ENCODE results near the gene SMAD6.
"Not testable (repeated sequence)": the region's sequence is repeated elsewhere in the genome, so short reads cannot be mapped to it uniquely, and the experiment has no call there.

The SMAD6 gene

DNA sequence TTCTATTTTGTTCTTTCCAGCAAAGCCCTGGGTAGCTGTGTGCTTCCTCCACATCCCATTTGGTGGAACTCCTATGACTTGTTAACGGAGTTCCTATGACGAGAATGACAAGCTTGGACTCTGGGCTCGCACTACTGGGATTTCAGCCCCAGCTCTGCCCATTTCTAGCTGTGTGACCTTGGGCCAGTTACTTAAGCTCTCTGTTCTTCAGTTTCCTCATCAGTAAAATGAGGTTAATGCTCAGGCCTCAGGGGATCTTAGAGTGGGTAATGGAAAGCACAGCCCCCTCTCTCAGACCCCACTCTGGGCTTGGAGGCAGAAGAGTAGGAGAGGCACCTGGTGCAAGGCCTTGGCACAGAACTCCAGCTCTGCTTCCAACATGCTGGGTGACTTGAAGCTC, 123.1 kb downstream of the SMAD6 start:
- DNase-seq (ENCODE audit: low read depth, low spot score), result no peak

DNA sequence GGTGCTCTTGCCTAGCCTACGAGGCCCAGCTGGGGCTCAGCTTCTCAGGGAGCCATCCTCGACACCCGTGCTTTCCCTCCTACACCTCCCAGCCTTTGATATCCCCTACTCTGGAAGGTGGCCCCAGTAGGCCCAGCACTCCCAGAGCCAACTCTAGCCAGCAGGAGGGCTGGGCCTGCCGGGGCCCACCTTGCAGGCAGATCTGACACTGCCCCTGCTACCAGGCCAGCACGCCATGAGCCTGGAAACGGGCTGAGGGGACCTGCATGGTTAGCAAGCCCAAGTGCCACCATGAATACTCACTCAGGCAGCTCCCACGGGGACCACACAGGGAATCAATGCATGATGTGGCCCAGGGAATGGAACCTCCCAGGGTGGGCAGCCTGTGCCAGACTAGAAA, 123.7 kb downstream of the SMAD6 start:
- DNase-seq (ENCODE audit: low read depth, low spot score), result no peak

DNA sequence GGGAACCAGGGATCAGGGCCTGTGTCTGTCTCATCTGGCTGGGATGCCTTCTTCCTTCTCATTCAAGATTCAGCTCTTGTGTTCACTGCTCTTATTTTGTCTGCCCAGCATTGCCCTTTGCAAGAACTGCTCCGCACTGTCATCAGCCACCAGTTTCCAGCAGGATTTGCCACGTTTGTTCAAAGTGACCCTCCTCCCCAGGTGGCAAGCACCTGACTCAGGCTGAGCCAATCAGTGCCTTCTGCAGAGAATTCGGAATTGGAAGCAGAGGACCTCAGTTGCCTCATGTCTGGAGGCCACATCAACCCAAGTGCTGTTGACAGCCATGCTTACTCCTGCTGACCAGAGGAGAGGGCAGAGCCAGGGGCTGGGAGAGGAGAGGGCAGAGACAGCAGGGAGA, 124.5 kb downstream of the SMAD6 start:
- DNase-seq (ENCODE audit: low read depth, low spot score), result no peak

- DNase-seq (ENCODE audit: low read depth, low spot score), result no peak
Observed at GRCh38 chr15:66827039-66827697, 125.1 kb downstream of the SMAD6 start.

DNA sequence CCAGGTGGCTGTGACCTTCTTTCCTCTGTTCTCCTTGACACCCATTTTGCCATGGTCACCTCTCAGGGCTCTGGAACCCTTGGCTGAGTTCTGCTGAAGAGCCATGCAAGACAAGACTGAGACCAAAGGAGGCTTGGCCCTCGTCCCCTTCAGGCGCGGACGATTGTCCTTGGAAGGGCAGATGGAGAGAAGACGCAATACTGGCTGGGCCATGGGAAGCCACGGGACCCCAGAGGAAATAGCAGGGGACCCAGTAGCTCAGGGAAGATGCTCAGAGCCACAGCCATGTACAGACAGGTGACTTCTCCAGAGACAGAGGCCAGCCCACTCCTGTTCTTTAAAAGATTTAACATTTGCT, 125.6 kb downstream of the SMAD6 start:
- no peak for DNase-seq (ENCODE audit: low read depth, low spot score)

DNA sequence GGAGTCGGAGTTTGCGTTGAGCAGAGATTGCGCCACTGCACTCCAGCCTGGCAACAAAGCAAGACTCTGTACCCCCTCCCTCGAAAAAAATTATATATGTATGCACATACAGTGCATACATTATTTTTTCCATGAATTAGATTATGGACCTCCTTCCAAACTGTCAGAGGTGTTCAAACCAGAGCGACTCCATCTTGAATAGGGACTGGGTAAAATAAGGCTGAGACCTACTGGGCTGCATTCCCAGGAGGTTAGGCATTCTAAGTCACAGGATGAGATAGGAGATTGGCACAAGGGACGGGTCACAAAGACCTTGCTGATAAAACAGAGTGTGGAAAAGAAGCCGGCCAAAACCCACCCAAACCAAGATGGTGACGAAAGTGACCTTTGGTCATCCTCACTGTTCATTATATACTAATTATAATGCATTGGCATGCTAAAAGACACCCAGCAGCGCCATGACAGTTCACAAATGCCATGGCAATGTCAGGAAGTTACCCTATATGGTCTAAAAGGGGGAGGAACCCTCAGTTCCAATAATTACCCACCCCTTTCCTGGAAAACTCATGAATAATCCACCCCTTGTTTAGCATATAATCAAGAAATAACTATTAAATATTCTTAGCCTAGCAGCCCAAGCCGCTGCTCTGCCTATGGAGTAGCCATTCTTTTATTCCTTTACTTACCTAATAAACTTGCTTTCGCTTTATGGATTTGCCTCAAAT, 126.9 kb downstream of the SMAD6 start:
- DNase-seq (ENCODE audit: low read depth, low spot score), result not testable (repeated sequence)

DNA sequence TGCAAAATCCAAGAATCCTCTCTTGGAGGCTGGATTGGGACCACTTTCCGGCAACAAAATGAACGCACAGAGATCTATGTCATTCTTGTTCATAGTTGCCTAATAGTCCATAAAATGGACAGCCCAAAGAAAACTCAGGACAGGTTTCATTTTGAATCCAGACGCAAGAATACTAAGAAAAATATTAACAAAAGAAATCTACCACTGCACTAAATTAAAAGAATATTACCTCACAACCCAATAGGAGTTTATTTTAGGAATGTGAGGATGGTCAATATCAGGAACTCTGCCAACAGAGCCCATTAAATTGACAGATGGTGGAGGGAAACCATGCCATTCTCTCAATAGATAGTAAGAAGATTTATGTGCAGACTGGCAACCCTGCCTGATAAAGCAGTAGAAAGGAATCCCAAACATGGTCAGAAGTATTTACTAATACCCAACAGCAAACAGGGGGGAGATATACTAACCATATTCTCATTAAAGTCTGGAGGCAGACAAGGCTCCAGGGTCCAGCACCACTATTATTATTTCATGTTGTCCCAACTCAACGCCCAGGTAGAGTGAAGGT, 127.6 kb downstream of the SMAD6 start:
- DNase-seq (ENCODE audit: low read depth, low spot score), result no peak

- no peak for DNase-seq (ENCODE audit: low read depth, low spot score)
Observed at GRCh38 chr15:66830358-66830757, 128.3 kb downstream of the SMAD6 start.

DNA sequence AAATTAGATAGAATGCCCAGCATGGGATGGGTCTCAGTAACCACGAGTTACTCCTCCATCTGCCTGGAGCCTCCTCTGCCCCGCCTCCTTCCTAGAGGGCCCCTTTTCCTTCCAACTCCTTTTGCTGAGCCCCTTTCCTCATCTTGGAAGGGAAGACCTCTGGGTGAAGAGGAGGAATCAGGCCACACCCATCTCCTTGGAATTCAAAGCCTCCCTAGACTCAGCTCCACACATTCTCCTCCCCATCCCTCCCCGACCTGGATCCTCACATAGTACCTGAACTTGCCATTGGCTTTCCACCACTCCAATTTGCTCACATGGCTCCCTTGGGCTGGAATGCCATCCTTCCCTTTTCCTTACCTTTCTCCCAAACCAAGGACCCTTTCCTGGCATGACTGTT, 128.8 kb downstream of the SMAD6 start:
- DNase-seq (ENCODE audit: low read depth, low spot score), result no peak

DNA sequence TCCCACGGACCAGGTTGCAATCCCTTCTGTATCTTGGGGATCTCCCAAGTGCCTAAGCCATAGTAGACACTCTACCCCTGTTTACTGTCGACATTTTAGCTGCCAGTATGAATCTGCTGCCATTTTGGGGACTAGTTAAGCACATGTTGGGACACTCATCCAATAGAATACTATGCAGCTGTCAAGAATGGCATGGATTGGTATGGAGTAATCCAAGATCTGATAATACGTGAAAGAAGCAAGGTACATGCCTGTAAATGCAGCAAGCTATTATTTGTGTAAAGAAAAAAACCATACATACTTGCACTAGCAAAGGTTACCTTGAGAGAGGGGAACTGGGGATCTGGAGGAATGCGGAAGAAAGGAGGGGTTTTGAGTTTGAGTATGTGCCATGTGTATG, 129.3 kb downstream of the SMAD6 start:
- DNase-seq (ENCODE audit: low read depth, low spot score), result no peak

DNA sequence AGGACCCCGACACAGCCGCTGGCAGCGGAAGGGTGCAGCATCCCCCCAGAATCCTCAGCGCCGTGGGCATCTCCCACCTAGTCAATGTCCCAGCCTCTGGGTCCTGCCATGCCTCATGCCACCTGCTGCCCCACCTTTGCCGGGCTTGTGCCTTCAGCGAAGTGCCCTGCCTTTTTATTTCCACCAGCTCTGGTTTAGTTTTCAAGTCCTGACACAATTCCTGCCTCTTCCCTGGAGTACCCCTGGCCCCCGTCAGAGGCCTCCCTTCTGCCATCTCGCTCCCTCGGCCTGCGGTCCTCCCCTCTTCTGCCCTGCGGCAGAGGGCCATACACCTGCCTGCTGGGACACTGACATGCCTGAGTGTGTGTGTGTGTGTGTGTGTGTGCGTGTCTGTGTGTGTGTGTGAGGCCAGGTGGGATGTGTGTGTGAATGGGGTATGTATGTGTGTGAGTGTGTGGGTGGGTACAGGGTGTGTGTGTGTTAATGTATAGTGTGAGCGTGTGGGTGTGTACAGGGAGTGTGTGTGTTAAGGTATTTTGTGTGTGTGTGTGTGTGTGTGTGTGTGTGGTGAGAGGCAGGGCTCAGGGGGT, 129.9 kb downstream of the SMAD6 start:
- DNase-seq (ENCODE audit: low read depth, low spot score), result no peak
